IMR-90 (cell line): ENCODE data around the gene NXN.

Experiments used
- CEBPB ChIP-seq: IDR thresholded peaks from 2 replicates; pipeline ENCODE4 v1.6.1; 2012; ENCODE audit warnings: low read depth, low read length, improper control_type of control experiment
- CTCF ChIP-seq: conservative IDR thresholded peaks from 2 replicates; pipeline ENCODE4 v1.5.1; 2012; ENCODE audit warnings: mild to moderate bottlenecking, low read depth, low read length, improper control_type of control experiment
- ELK1 ChIP-seq: fragments of 150-350 bp; IDR thresholded peaks from 2 replicates; pipeline ENCODE4 v1.6.1; 2016; ENCODE audit warnings: low read depth, mild to moderate bottlenecking, low read length, moderate library complexity, borderline replicate concordance
- MAFK ChIP-seq: IDR thresholded peaks from 2 replicates; pipeline ENCODE4 v1.6.1; 2012; ENCODE audit warnings: low read depth, low read length, improper control_type of control experiment
- NFE2L2 ChIP-seq: fragments of 150-350 bp; IDR thresholded peaks from 2 replicates; pipeline ENCODE4 v1.6.1; 2016; ENCODE audit warnings: low read depth, mild to moderate bottlenecking, low read length
- POLR2A ChIP-seq: IDR thresholded peaks from 2 replicates; pipeline ENCODE4 v1.6.1; 2012; ENCODE audit warnings: mild to moderate bottlenecking, low read depth, low read length
- RAD21 ChIP-seq: IDR thresholded peaks from 2 replicates; pipeline ENCODE4 v1.6.1; 2012; ENCODE audit warnings: low read length, improper control_type of control experiment
- RFX5 ChIP-seq: IDR thresholded peaks from 2 replicates; pipeline ENCODE4 v1.8.0; 2012; ENCODE audit warnings: low read depth, mild to moderate bottlenecking, low read length, moderate library complexity

- no peak for TF ChIP-seq POLR2A
- no peak for TF ChIP-seq CTCF
- TF ChIP-seq MAFK, result no peak
- TF ChIP-seq ELK1, result no peak
- no peak for TF ChIP-seq CEBPB
- no peak for TF ChIP-seq NFE2L2
- no peak for TF ChIP-seq RFX5
- TF ChIP-seq RAD21, result no peak
Measured at GRCh38 chr17:923633-924032, 55.9 kb downstream of the NXN start.
